ENCODE data around the gene TM7SF3.

Gene TM7SF3

GRCh38 chr12:27014859-27015729 is 910 bp upstream of the TM7SF3 start:
- DNase-seq, result no peak

- DNase-seq, result peak; percentile 26 to 61
These were observed 536 bp downstream of the TM7SF3 start for GRCh38 chr12:27013611-27014084.

- DNase-seq, result no peak
These were observed 1.3 kb downstream of the TM7SF3 start for GRCh38 chr12:27012982-27013255.

GRCh38 chr12:27012239-27012981 is 1.8 kb downstream of the TM7SF3 start:
- peak in 1 of 2 experiments; percentile 19 for DNase-seq

- DNase-seq, result no peak
These were observed 4.3 kb downstream of the TM7SF3 start for GRCh38 chr12:27009881-27010301.

GRCh38 chr12:27008081-27008480 is 6.1 kb downstream of the TM7SF3 start:
- no peak for DNase-seq

- no peak for DNase-seq
These were observed 7.3 kb downstream of the TM7SF3 start for GRCh38 chr12:27006797-27007467.

- no peak for DNase-seq
These were observed 8.7 kb downstream of the TM7SF3 start for GRCh38 chr12:27005495-27005894.

- DNase-seq, result no peak
These were observed 10.5 kb downstream of the TM7SF3 start for GRCh38 chr12:27003421-27004381.

GRCh38 chr12:27002141-27002540 is 12.0 kb downstream of the TM7SF3 start:
- DNase-seq, result no peak

GRCh38 chr12:27001663-27002062 is 12.5 kb downstream of the TM7SF3 start:
- no peak for DNase-seq

GRCh38 chr12:27000961-27001360 is 13.2 kb downstream of the TM7SF3 start:
- DNase-seq, result no peak

- no peak for DNase-seq
These were observed 17.2 kb downstream of the TM7SF3 start for GRCh38 chr12:26997003-26997402.

- no peak for DNase-seq
These were observed 18.5 kb downstream of the TM7SF3 start for GRCh38 chr12:26995706-26996105.

- no peak for DNase-seq
These were observed 20.1 kb downstream of the TM7SF3 start for GRCh38 chr12:26994109-26994508.

- no peak for DNase-seq
These were observed 22.4 kb downstream of the TM7SF3 start for GRCh38 chr12:26991826-26992225.

- DNase-seq, result no peak
These were observed 24.3 kb downstream of the TM7SF3 start for GRCh38 chr12:26989873-26990272.

GRCh38 chr12:26988703-26989102 is 25.5 kb downstream of the TM7SF3 start:
- no peak for DNase-seq

- no peak for DNase-seq
These were observed 26.4 kb downstream of the TM7SF3 start for GRCh38 chr12:26987634-26988424.

GRCh38 chr12:26982866-26983265 is 31.3 kb downstream of the TM7SF3 start:
- no peak for DNase-seq

GRCh38 chr12:26979733-26980132 is 34.5 kb downstream of the TM7SF3 start:
- peak in 1 of 2 experiments; percentile 48 for DNase-seq

GRCh38 chr12:26978801-26979200 is 35.4 kb downstream of the TM7SF3 start:
- no peak for DNase-seq

All from NCI-H526 (cell line).